Common myeloid progenitor, CD34-positive (primary cell): Measurements from ENCODE around the gene CRYZL1.
"Not testable (repeated sequence)": the region's sequence is repeated elsewhere in the genome, so short reads cannot be mapped to it uniquely, and the experiment has no call there.

ENCODE experiments used
- CTCF ChIA-PET: fragments of 350-600 bp; sonication (Branson Sonifier 250); formaldehyde crosslinking; loops from one replicate; lab custom pipeline; 2021; ENCODE audit warnings: antibody characterized with exemption; lab: Charles Lee
- POLR2A ChIA-PET: fragments of 350-600 bp; sonication (Branson Sonifier 250); formaldehyde crosslinking; loops from one replicate; lab custom pipeline; 2021; ENCODE audit warnings: antibody characterized with exemption; lab: Charles Lee
- DNase-seq, 3 donors: peaks; one replicate each; pipeline versions ENCODE4 v3.0.0 to v3.0.0-alpha.2; 2013
- H3K27ac ChIP-seq, 2 experiments: 1 replicate in 1 of 2; 2 replicates in 1 of 2; pipeline ENCODE4 v1.7.0; 2013; ENCODE audit warnings: inconsistent platforms in 2 of 2, low read length in 2 of 2, mild to moderate bottlenecking in 2 of 2, low read depth in 1 of 2, moderate library complexity in 1 of 2; ENCODE audit not compliant: severe bottlenecking in 2 of 2, insufficient read depth in 1 of 2, poor library complexity in 1 of 2
- H3K27me3 ChIP-seq, 5 experiments: replicated peaks in 2 of 5; 1 replicate in 3 of 5; 2 replicates in 2 of 5; pipeline versions ENCODE4 v1.6.1 to v1.7.0; 2013; ENCODE audit warnings: low read length in 4 of 5, mild to moderate bottlenecking in 2 of 5, moderate library complexity in 2 of 5, inconsistent platforms in 1 of 5; ENCODE audit not compliant: insufficient read depth in 5 of 5, control insufficient read depth in 4 of 5
- H3K36me3 ChIP-seq, 4 experiments: 1 replicate in 2 of 4; 2 replicates in 2 of 4; pipeline versions ENCODE4 v1.6.1 to v1.7.0; 2013; ENCODE audit warnings: low read length in 3 of 4, control low read depth in 1 of 4, mild to moderate bottlenecking in 1 of 4; ENCODE audit not compliant: control insufficient read depth in 4 of 4, insufficient read depth in 4 of 4
- H3K4me1 ChIP-seq, 4 experiments: 1 replicate in 3 of 4; 2 replicates in 1 of 4; pipeline versions ENCODE4 v1.6.1 to v1.7.1; 2013; ENCODE audit warnings: low read length in 3 of 4, mild to moderate bottlenecking in 3 of 4, control low read depth in 1 of 4, inconsistent platforms in 1 of 4, moderate library complexity in 1 of 4; ENCODE audit not compliant: control insufficient read depth in 4 of 4, insufficient read depth in 4 of 4; ENCODE audit errors: control extremely low read depth in 1 of 4
- H3K4me3 ChIP-seq, 7 experiments: 1 replicate in 4 of 7; 2 replicates in 3 of 7; pipeline versions ENCODE4 v1.5.1 to v1.7.0; 2013; ENCODE audit warnings: mild to moderate bottlenecking in 7 of 7, low read length in 6 of 7, moderate library complexity in 6 of 7, inconsistent platforms in 2 of 7, low read depth in 2 of 7, control low read depth in 1 of 7; ENCODE audit not compliant: insufficient read depth in 4 of 7, control insufficient read depth in 1 of 7; ENCODE audit errors: extremely low read depth in 1 of 7
- H3K9me3 ChIP-seq, 5 experiments: 1 replicate in 4 of 5; 2 replicates in 1 of 5; pipeline versions ENCODE4 v1.6.1 to v1.7.1; 2013; ENCODE audit warnings: low read length in 4 of 5, mild to moderate bottlenecking in 2 of 5, inconsistent platforms in 1 of 5, low read depth in 1 of 5, moderate library complexity in 1 of 5; ENCODE audit not compliant: control insufficient read depth in 4 of 5, insufficient read depth in 2 of 5; ENCODE audit errors: control extremely low read depth in 1 of 5
- WGBS: methylation state at CpG from one replicate; pipeline ENCODE4 v1.1.5; 2013; ENCODE audit not compliant: insufficient coverage; 5-methylcytosine and 5-hydroxymethylcytosine counted together

Gene CRYZL1

GRCh38 chr21:33640697-33641351 is 717 bp downstream of the CRYZL1 start:
- no peaks in the 10 kb centered on the region for H3K9me3 ChIP-seq
- ChIA-PET POLR2A (no interaction called here), CTCF (interaction anchor here (1.1 to 2.3 kb wide), 2 partner anchors 10 to 263 kb away, joined by 3 to 4 read pairs; no protein-coding TSS in a partner anchor)
- H3K4me3 ChIP-seq, result peak overlapping the region; percentile 51 to 97 (median 92)
- DNase-seq, result no peak
- WGBS, result 9% methylated on average over 8 of the region's 18 CpGs
- peaks cover 11 to 24% (median 18%) of the 10 kb centered on the region in 4 experiments for H3K4me1 ChIP-seq
- H3K36me3 ChIP-seq, result no peaks in the 10 kb centered on the region
- H3K27ac ChIP-seq, result peak overlapping the region; percentile 84 to 94
- H3K27me3 ChIP-seq, result peaks cover 0 to 25% (median 11%) of the 10 kb centered on the region in 5 experiments

- no peak for DNase-seq
- ChIA-PET CTCF (no interaction called here), POLR2A (interaction anchor here (0.6 kb wide), 1 partner anchor 36 kb away, joined by 3 read pairs; no protein-coding TSS in a partner anchor)
- no peaks in the 10 kb centered on the region for H3K4me1 ChIP-seq
- H3K27me3 ChIP-seq, result no peaks in the 10 kb centered on the region
- no peaks in the 10 kb centered on the region for H3K9me3 ChIP-seq
- H3K27ac ChIP-seq, result no peak overlapping the region
- H3K36me3 ChIP-seq, result peaks cover 4 to 16% (median 9%) of the 10 kb centered on the region in 4 experiments
- no peak overlapping the region for H3K4me3 ChIP-seq
- WGBS, result no CpG with 5 or more reads among the region's 2 CpGs
Observed at GRCh38 chr21:33634254-33634653, 7.3 kb downstream of the CRYZL1 start.

- peaks cover 2 to 28% (median 7%) of the 10 kb centered on the region in 4 experiments for H3K36me3 ChIP-seq
- WGBS, result 98% methylated on average over 7 of the region's 7 CpGs
- CTCF ChIA-PET, result interaction anchor here (0.6 kb wide), 1 partner anchor 18 kb away, joined by 3 read pairs; no protein-coding TSS in a partner anchor
- H3K27ac ChIP-seq, H3K4me3 ChIP-seq, H3K27me3 ChIP-seq, H3K4me1 ChIP-seq, DNase-seq, H3K9me3 ChIP-seq, POLR2A ChIA-PET: not testable (repeated sequence)
Observed at GRCh38 chr21:33626151-33626550, 15.4 kb downstream of the CRYZL1 start.

GRCh38 chr21:33622253-33622652 is 19.3 kb downstream of the CRYZL1 start:
- CTCF ChIA-PET, result interaction anchor here (0.6 to 1.0 kb wide), 2 partner anchors 16 to 1247 kb away, joined by 3 read pairs; no protein-coding TSS in a partner anchor
- Histone ChIP-seq H3K4me1 (no peaks in the 10 kb centered on the region), H3K4me3 (no peak overlapping the region), H3K27me3 (no peaks in the 10 kb centered on the region), H3K27ac (no peak overlapping the region), H3K9me3 (no peaks in the 10 kb centered on the region), H3K36me3 (peaks cover 9 to 26% (median 10%) of the 10 kb centered on the region in 4 experiments)
- DNase-seq, result no peak
- POLR2A ChIA-PET, result interaction anchor here (0.6 kb wide), 1 partner anchor 235 kb away, joined by 3 read pairs; no protein-coding TSS in a partner anchor

GRCh38 chr21:33619726-33620125 is 21.8 kb downstream of the CRYZL1 start:
- H3K27ac ChIP-seq, result no peak overlapping the region
- CTCF ChIA-PET, result interaction anchor here (1.5 kb wide), 1 partner anchor 14 kb away, joined by 4 read pairs; no protein-coding TSS in a partner anchor

GRCh38 chr21:33618407-33618806 is 23.1 kb downstream of the CRYZL1 start:
- Histone ChIP-seq H3K36me3 (peaks cover 11 to 27% (median 17%) of the 10 kb centered on the region in 4 experiments), H3K4me3 (no peak overlapping the region), H3K9me3 (no peaks in the 10 kb centered on the region), H3K27ac (no peak overlapping the region), H3K4me1 (no peaks in the 10 kb centered on the region), H3K27me3 (no peaks in the 10 kb centered on the region)
- CTCF ChIA-PET, result no interaction called here
- POLR2A ChIA-PET, result no interaction called here
- WGBS, result 100% methylated on average over 2 of the region's 2 CpGs
- DNase-seq, result no peak

More at GRCh38 chr21:33619726-33620125, 21.8 kb downstream of the CRYZL1 start:
- POLR2A ChIA-PET, result no interaction called here
- H3K4me1 ChIP-seq, result no peaks in the 10 kb centered on the region
- no peaks in the 10 kb centered on the region for H3K27me3 ChIP-seq
- peaks cover 10 to 29% (median 12%) of the 10 kb centered on the region in 4 experiments for H3K36me3 ChIP-seq
- no peak overlapping the region for H3K4me3 ChIP-seq
- no peaks in the 10 kb centered on the region for H3K9me3 ChIP-seq
- 100% methylated on average over 1 of the region's 4 CpGs for WGBS
- DNase-seq, result no peak

GRCh38 chr21:33617565-33617964 is 24.0 kb downstream of the CRYZL1 start:
- CTCF ChIA-PET, result interaction anchor here (1.1 kb wide), 1 partner anchor 9 kb away, joined by 4 read pairs; no protein-coding TSS in a partner anchor
- H3K27me3 ChIP-seq, H3K4me3 ChIP-seq, POLR2A ChIA-PET, H3K4me1 ChIP-seq, H3K9me3 ChIP-seq, H3K27ac ChIP-seq: not testable (repeated sequence)
- peaks cover 11 to 34% (median 21%) of the 10 kb centered on the region in 4 experiments for H3K36me3 ChIP-seq
- peak in 2 of 3 donors; percentile 5 to 31 for DNase-seq
- WGBS, result 85% methylated on average over 8 of the region's 11 CpGs
